Measurements from ENCODE around the gene SRP54. TPM values are rescaled to one million over a fixed set of nuclear protein-coding genes. Genes with fewer than 3 reads are reported as not detected.

The SRP54 gene
- total RNA-seq, 1 donor from 2014 or later: 87.1 TPM

DNA sequence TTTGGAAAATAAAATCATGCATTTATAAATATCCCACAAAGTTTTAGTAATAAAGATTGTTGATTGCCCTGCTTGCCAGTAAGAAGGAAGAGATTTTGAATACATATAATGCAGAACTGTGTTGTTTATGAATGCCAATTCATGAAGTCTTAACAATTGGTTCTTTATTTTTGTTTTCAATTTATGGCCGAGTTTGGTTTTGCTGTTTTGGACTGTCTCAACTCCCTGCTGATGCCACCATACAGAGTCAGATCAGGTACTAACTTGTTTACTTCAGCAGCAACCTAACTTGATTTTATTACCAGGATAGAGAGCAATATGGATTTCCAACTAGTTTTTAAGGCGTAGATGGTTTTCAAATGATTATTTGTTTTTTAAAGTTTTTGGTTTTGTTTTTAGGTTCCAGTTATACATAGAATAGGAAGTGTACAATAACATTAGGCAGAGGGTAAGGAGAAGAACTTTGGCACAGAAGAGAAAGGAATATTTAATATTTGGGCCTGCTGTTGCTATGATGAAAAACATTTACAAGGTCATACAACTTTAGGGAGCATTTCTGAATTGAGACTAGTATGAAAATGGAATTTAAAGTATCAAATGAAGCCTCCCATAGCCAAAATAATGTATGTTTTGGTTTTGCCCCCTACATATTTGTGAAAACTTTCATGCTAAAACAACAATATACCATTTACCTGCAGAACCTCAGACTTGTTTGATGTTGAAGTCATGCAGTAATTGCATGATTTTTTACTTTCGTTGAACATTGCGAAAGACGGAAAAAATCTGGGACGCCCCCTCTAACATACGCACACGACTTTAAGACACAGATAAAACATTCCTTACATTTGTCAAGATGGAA lies 62.4 kb downstream of the SRP54 start:
- H3K4me3 ChIP-seq (ENCODE audit: low read depth, low read length): peak overlapping the region; percentile 53
- peaks cover 2% of the 10 kb centered on the region for H3K36me3 ChIP-seq (ENCODE audit: control insufficient read depth, insufficient read depth, low read length)
- FAIRE-seq (no peak), DNase-seq (ENCODE audit: low read depth) (peak; percentile 41)
- H3K27me3 ChIP-seq (ENCODE audit: control insufficient read depth, insufficient read depth, low read length): no peaks in the 10 kb centered on the region
- TF ChIP-seq, protein P1, sequence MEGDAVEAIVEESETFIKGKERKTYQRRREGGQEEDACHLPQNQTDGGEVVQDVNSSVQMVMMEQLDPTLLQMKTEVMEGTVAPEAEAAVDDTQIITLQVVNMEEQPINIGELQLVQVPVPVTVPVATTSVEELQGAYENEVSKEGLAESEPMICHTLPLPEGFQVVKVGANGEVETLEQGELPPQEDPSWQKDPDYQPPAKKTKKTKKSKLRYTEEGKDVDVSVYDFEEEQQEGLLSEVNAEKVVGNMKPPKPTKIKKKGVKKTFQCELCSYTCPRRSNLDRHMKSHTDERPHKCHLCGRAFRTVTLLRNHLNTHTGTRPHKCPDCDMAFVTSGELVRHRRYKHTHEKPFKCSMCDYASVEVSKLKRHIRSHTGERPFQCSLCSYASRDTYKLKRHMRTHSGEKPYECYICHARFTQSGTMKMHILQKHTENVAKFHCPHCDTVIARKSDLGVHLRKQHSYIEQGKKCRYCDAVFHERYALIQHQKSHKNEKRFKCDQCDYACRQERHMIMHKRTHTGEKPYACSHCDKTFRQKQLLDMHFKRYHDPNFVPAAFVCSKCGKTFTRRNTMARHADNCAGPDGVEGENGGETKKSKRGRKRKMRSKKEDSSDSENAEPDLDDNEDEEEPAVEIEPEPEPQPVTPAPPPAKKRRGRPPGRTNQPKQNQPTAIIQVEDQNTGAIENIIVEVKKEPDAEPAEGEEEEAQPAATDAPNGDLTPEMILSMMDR (IDR thresholded peaks at IDR 0.05; ENCODE audit: insufficient read depth, low read length, severe bottlenecking): no peak

DNA sequence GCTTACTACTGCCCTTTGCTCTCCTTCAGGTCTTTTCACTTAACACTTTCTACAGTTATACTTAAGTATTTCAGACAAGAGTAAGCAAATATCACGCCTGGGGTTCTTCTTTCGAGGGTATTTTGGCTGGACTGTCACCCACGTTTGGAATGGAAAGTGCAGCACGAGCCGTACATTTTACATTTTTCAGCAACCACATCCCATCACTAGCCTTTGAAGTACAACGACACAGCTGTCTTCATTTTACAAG lies 62.9 kb downstream of the SRP54 start:
- DNase-seq (ENCODE audit: low read depth) (no peak), FAIRE-seq (no peak)
- H3K36me3 ChIP-seq (ENCODE audit: control insufficient read depth, insufficient read depth, low read length): peaks cover 2% of the 10 kb centered on the region
- H3K4me3 ChIP-seq (ENCODE audit: low read depth, low read length): peak overlapping the region; percentile 53
- H3K27me3 ChIP-seq (ENCODE audit: control insufficient read depth, insufficient read depth, low read length): no peaks in the 10 kb centered on the region
- TF ChIP-seq, protein P1 (IDR thresholded peaks at IDR 0.05; ENCODE audit: insufficient read depth, low read length, severe bottlenecking): no peak

DNA sequence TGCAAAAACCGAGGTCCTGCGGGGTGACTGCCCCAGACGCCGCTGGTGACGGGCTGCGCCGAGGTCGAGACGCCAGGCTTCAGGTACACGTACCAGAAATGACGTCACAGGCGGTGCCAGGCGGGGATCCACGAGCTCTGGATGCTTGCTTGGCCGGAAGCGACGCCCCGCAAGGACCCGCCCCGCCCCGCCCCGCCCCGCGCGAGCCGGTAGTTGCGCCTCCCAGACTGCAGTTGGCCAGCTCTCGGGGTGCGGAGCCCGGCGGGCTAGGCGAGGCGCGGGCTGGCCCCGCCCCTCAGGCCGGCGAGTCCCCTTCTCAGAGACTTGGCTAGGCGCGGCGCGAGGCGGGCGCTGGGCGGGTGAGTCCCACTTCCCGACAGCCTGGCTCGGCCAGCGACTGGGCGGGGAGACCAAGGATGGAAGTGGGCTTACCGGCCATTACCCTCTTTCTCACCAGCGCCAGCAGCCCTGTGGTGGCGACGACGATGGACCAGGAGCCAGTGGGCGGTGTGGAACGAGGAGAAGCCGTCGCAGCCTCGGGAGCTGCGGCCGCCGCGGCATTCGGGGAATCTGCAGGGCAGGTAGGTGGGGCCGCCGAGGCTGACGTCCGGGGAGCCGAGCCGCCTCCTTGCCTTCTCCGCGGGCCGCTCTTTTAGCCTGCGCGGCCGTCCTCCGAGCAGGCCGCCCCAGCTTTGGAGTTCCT lies 63.4 kb downstream of the SRP54 start, which contains the start of gene FAM177A1:
FAM177A1 (plus strand) TSS at position 225 of the 703 bp plus-strand sequence; CDS start at position 417, 192 bp downstream.
- Histone ChIP-seq H3K36me3 (ENCODE audit: control insufficient read depth, insufficient read depth, low read length) (peaks cover 2% of the 10 kb centered on the region), H3K4me3 (ENCODE audit: low read depth, low read length) (peak within 1 kb of the TSS; percentile 93), H3K27me3 (ENCODE audit: control insufficient read depth, insufficient read depth, low read length) (no peaks in the 10 kb centered on the region)
- TF ChIP-seq, protein P1 (IDR thresholded peaks at IDR 0.05; ENCODE audit: insufficient read depth, low read length, severe bottlenecking): no peak
- no peak for FAIRE-seq
- peak; percentile 91 for DNase-seq (ENCODE audit: low read depth)

DNA sequence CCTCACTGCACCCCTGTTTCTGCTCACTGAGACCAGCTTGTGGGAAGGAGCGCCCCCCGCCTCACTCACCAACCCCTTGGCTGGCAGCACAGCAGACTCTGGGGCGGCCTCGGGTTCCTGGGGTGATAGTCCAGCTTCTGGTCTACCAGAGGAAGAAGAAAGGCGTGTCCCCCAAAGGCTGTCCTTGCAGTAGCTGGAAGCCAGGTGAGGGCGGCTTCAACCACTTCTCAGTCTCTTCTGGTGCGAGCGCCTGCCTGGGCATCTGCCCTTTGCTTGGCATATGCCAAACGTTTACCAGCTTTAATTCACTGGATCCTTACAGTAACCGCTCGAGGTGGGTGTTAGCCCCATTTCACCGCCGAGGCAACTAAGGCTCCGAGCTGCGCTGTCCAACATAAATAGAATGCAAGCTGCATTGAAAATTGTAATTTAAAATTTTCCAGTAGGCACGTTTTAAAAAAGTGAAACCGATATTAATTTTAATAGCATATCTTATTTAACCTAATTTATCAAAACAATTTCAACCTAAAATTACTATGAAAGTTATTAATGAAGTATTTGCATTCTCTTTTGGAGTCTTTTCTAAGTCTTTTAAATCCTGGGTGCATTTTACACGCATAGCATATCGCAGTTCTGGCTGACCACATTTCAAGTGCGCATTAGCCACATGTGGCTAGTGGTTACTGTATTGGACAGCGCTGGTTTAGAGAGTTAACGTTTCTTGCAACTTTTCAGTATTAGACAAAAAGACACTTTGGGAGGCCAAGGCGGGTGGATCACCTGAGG lies 64.2 kb downstream of the SRP54 start:
- DNase-seq (ENCODE audit: low read depth) (peak; percentile 50), FAIRE-seq (no peak)
- Histone ChIP-seq H3K4me3 (ENCODE audit: low read depth, low read length) (peak overlapping the region; percentile 93), H3K27me3 (ENCODE audit: control insufficient read depth, insufficient read depth, low read length) (no peaks in the 10 kb centered on the region), H3K36me3 (ENCODE audit: control insufficient read depth, insufficient read depth, low read length) (peaks cover 2% of the 10 kb centered on the region)
- TF ChIP-seq, protein P1 (IDR thresholded peaks at IDR 0.05; ENCODE audit: insufficient read depth, low read length, severe bottlenecking): no peak

DNA sequence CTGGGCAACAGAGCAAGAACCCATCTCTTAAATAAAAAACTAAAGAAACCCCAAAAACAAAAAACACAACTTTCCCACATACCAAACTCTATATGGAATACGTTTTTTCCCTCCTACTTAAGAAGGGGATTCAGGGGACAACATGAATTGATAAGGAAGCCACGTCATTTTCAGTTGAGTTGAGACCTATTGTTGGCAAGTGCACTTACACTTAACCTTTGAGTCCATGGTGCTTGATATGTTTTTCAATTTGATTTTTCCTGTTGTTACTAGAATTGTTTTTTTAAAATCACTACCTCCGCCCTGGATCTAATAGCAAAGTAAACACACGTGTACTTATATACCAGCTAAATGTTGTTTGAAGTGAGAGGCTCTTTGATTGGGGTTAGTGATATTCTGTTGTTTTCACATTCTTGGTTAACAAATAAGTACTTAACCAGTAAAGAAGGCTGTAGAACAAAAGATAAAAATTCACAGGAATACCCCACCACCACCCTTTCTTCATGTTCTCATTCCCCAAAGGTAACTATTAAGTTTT lies 65.3 kb downstream of the SRP54 start:
- no peak for DNase-seq (ENCODE audit: low read depth)
- Histone ChIP-seq H3K4me3 (ENCODE audit: low read depth, low read length) (no peak overlapping the region), H3K36me3 (ENCODE audit: control insufficient read depth, insufficient read depth, low read length) (peaks cover 2% of the 10 kb centered on the region), H3K27me3 (ENCODE audit: control insufficient read depth, insufficient read depth, low read length) (no peaks in the 10 kb centered on the region)
- TF ChIP-seq, protein P1 (IDR thresholded peaks at IDR 0.05; ENCODE audit: insufficient read depth, low read length, severe bottlenecking): no peak
- FAIRE-seq: no peak
